SK-N-MC (cell line): ENCODE data around the gene HIVEP2.

Experiments used
- DNase-seq: peaks from one replicate; pipeline ENCODE4 v3.0.0-alpha.2; 2011; ENCODE audit warnings: low read depth, low spot score
- H3K27ac ChIP-seq: fragments of 200-600 bp; sonication (generic); 2 replicates; pipeline ENCODE4 v1.5.1; 2016; ENCODE audit warnings: mixed run types
- H3K36me3 ChIP-seq: fragments of 200-600 bp; sonication (generic); 2 replicates; pipeline ENCODE4 v1.6.1; 2017; ENCODE audit warnings: antibody characterized with exemption, low read length, mixed read lengths; ENCODE audit not compliant: insufficient read depth
- H3K4me3 ChIP-seq: fragments of 200-600 bp; sonication (generic); 2 replicates; pipeline ENCODE4 v1.5.1; 2016
- H3K9ac ChIP-seq: fragments of 200-600 bp; sonication (generic); 2 replicates; pipeline ENCODE4 v1.8.0; 2017; ENCODE audit warnings: mixed run types, mixed read lengths; ENCODE audit not compliant: insufficient read length
- H3K9me3 ChIP-seq: fragments of 200-600 bp; sonication (generic); 2 replicates; pipeline ENCODE4 v1.6.1; 2017; ENCODE audit warnings: low read depth, mild to moderate bottlenecking, antibody characterized with exemption, low read length, moderate library complexity, mixed read lengths
- EZH2 ChIP-seq: fragments of 200-600 bp; sonication (generic); IDR thresholded peaks from one replicate; pipeline ENCODE4 v1.6.1; 2017; ENCODE audit warnings: antibody characterized with exemption
- FOXP2 ChIP-seq: optimal IDR thresholded peaks from 2 replicates; pipeline ENCODE3; 2011; ENCODE audit warnings: mild to moderate bottlenecking, moderate library complexity; ENCODE audit not compliant: insufficient read depth; ENCODE audit errors: extremely low read length, control extremely low read depth
- POLR2AphosphoS5 ChIP-seq: IDR thresholded peaks from 2 replicates; pipeline ENCODE4 v1.6.1; 2012; ENCODE audit warnings: mild to moderate bottlenecking, low read depth, low read length, borderline replicate concordance

The HIVEP2 gene

DNA sequence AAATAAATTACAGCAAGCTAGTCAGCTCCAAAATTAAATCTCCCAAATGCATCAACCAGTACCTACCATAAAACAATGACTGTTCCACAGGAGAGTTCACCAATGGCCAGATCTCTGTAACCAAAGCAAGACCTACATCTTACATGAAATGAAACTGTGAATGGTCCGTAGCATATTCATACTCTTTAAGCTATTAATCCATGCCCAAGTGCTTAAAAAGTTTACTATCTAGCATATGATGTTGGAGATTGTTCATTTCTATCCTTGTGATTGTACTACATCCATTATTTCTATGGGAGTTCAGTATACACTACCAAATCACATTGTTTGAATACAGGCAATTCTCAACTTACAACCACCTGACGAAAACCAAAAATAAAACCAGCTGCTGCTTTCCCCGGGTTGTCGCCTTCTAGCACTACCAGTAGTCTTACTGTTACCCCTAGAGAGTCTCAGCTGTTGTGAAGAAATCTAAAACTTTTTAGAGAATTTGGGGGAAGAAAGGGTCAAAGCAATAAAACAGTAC lies 38.0 kb downstream of the HIVEP2 start:
- Histone ChIP-seq H3K9ac (no peak overlapping the region), H3K36me3 (no peaks in the 10 kb centered on the region), H3K4me3 (no peak overlapping the region), H3K9me3 (no peaks in the 10 kb centered on the region), H3K27ac (no peak overlapping the region)
- TF ChIP-seq EZH2 (no peak), FOXP2 (no peak)
- no peak for DNase-seq

DNA sequence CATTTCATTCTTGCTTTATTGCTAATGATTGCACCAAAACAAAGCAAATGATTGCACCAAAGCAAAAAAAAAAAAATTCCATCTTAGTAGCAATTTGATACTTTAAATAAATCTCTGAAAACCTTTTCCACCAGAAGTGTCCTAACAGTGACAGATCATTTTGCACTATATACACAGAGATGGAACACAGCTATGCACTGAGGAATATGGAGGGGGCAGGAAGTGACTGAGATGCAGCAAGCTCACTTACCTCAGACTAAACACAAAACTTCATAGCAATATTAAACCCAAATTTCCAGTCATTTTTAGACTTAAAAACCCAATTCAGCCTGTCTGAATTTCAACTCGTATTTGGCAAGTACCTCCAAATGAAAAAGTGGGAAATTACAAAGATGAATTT lies 41.2 kb downstream of the HIVEP2 start:
- no peak overlapping the region for H3K4me3 ChIP-seq
- H3K27ac ChIP-seq: no peak overlapping the region
- no peaks in the 10 kb centered on the region for H3K36me3 ChIP-seq
- no peak overlapping the region for H3K9ac ChIP-seq
- no peaks in the 10 kb centered on the region for H3K9me3 ChIP-seq
- DNase-seq: no peak
- TF ChIP-seq POLR2AphosphoS5 (no peak), FOXP2 (no peak), EZH2 (no peak)

DNA sequence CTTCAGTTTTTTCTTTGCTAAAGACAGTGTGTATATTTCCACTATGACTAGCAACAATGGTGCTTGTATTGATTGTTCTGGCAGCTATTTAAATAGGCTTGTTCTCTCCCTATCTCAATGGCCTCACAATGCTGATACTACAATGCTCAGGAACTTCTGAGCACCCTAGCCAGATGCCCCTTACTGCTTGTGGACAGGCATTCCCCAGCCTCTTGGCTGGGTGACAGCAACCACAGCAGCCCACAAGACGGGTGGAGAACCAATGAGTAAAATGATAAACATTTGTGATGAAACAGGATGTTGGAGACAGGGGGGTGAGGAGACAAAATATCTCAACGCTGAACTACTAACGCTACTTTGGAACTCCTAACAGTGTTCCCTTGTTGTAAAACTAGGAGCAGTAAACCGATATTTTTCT lies 42.3 kb downstream of the HIVEP2 start:
- DNase-seq: no peak
- Histone ChIP-seq H3K27ac (no peak overlapping the region), H3K9ac (no peak overlapping the region), H3K36me3 (no peaks in the 10 kb centered on the region), H3K4me3 (no peak overlapping the region), H3K9me3 (no peaks in the 10 kb centered on the region)
- TF ChIP-seq EZH2 (no peak), POLR2AphosphoS5 (no peak), FOXP2 (no peak)

DNA sequence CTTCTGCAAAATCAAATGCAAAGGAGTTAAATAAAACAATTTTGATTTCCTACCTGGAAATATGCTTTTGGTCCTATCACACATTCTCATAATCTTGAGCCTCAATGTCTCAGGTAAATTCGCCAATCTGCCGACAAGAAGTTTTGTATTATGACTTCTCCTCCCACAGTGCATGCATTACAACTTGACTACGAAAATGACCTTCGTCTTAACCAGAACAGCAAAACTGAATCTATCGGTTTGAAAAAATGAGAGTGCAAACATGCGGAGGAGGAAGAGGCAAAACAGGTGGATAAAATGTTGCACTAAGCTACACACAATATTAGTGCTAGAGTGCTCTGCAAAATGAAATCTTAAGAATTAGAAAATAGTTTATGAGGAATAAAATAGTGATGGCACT lies 43.4 kb downstream of the HIVEP2 start:
- Histone ChIP-seq H3K4me3 (no peak overlapping the region), H3K9ac (no peak overlapping the region), H3K9me3 (no peaks in the 10 kb centered on the region), H3K27ac (no peak overlapping the region), H3K36me3 (no peaks in the 10 kb centered on the region)
- no peak for DNase-seq
- no peak for TF ChIP-seq FOXP2
- TF ChIP-seq EZH2: no peak
- TF ChIP-seq POLR2AphosphoS5: no peak

DNA sequence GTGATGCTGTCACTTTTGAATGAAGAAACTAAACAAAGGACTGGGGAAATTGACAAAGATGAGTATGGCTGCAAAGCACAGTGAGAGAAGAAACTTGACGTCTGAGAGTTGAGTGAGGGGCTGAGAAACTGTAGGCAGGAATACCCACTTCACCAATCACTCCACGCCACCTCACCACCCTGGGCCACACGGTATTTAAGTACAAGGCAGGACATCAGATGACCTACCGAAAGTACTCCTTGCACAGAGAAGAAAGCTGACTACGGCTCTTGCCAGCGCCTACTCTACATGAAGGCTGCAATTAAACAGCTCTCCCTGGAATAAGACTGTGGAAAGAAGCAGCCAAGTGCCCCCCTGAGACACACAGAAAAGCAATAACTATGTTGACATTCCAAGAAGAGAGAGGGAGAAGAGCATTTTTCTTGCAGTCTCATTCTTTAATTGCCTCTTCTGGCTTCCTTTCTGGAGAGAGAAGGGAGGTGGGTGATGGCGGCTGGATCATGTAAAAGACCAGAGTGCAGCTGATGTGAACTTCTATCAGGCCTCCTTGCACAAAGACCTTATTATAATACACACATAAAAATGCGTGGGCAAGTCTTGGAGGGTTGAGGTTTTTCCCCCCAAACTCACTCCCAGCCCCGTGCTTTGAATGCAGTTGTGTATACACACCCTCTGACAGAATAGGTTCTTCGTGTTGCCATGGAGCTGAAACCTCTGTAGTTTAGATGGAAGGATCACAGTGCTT lies 44.6 kb downstream of the HIVEP2 start:
- TF ChIP-seq EZH2: no peak
- no peak for TF ChIP-seq POLR2AphosphoS5
- TF ChIP-seq FOXP2: no peak
- peak; percentile 26 for DNase-seq
- Histone ChIP-seq H3K9ac (no peak overlapping the region), H3K36me3 (no peaks in the 10 kb centered on the region), H3K27ac (no peak overlapping the region; the same call in 1 of the 2 replicates), H3K4me3 (peak overlapping the region; percentile 60), H3K9me3 (no peaks in the 10 kb centered on the region)

DNA sequence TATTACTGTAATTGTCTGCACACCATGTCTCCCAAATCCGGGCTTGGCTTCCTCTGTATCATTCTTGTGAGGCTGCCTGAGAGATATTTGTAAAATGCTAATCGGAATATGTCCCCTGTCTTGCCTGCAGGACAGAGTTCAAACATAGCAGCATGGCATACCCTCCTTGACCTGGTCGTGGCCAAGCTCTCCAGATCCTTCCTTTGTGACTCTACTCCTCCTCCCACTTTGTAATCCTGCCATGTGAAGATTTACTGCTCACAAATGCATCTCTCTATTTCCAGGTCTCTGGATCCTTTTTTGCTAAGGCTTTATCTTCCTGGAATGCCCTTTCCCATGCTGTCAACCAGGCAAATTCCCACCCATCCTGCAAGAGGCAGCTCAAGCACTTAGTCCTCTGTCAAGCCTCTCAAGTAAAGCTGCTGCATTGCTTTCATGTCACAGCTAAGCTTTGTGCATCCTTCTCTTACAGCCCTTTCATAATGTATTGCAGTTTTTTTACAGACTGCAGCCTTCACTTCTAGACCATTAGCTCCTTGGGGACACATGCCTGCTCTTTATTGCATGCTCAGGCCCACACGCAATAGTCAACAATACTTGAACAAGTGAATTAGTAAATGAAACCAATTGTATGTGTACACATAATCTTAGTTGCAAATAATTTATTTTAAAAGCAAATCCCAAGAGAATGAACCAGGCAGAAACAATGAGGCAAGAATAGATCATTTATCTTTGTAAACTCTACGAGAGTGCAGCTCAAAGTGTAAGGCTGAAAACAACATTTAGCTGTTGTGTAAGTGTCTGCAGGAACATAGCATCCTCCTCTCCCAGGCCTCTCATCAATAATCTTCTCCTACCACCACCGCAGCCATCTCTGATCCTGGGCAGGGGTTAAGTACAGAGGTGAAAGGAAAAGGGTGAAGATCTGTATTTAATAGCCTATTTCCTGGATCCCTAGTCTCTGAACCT lies 45.8 kb downstream of the HIVEP2 start:
- no peak overlapping the region for H3K27ac ChIP-seq
- H3K9me3 ChIP-seq: no peaks in the 10 kb centered on the region
- no peaks in the 10 kb centered on the region for H3K36me3 ChIP-seq
- no peak overlapping the region for H3K9ac ChIP-seq
- no peak overlapping the region for H3K4me3 ChIP-seq
- no peak for DNase-seq
- TF ChIP-seq FOXP2 (no peak), EZH2 (no peak), POLR2AphosphoS5 (no peak)

DNA sequence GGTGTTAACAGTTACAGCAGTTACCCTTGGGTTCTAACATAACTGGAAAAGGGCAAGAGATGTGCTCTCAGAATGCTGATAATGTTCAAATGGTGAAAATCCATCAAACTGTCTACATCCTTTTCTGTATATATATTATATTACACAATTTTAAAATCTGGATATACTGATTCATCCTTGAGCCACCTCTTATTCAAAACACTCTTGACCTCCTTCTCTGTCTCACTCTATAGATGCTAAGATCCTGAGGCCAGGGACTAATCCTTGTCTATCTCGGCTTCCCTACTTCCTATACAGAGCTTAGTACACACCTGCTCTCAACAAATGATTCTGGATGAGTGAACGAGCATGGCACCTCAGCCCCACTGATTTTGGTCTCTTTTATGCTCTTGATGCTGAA lies 47.3 kb downstream of the HIVEP2 start:
- no peak for DNase-seq
- no peak overlapping the region for H3K9ac ChIP-seq
- TF ChIP-seq FOXP2 (no peak), POLR2AphosphoS5 (no peak), EZH2 (no peak)
- H3K36me3 ChIP-seq: no peaks in the 10 kb centered on the region
- no peak overlapping the region for H3K4me3 ChIP-seq
- no peak overlapping the region for H3K27ac ChIP-seq
- H3K9me3 ChIP-seq: no peaks in the 10 kb centered on the region

DNA sequence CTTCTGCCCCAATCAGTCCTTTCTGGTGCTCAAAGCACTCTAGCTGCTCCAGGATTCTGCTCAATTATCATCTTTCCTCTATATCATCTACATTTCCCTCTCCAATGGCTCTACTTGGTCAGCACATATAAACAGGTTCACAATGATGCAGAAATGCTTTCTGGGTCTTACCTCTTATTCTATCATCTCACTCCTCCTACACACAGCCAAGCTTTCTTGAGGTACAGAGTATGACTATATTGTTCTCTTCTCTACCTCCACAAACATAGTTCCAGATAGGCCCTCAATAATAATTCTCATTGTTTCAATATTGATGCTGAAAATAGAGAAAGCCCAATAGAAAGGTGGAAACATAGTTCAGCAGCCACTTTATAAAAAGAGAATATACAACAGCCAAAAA lies 48.2 kb downstream of the HIVEP2 start:
- no peak overlapping the region for H3K4me3 ChIP-seq
- no peak overlapping the region for H3K27ac ChIP-seq
- no peaks in the 10 kb centered on the region for H3K36me3 ChIP-seq
- no peak overlapping the region for H3K9ac ChIP-seq
- no peak for DNase-seq
- H3K9me3 ChIP-seq: no peaks in the 10 kb centered on the region
- TF ChIP-seq FOXP2 (no peak), EZH2 (no peak), POLR2AphosphoS5 (no peak)
